Cortex of kidney (tissue), 1 donor: ENCODE data around the gene HDAC4.

Experiments used
- DNase-seq: peaks from one replicate; lab custom pipeline; 2025; lab: John Stamatoyannopoulos, UW

Gene HDAC4

DNA sequence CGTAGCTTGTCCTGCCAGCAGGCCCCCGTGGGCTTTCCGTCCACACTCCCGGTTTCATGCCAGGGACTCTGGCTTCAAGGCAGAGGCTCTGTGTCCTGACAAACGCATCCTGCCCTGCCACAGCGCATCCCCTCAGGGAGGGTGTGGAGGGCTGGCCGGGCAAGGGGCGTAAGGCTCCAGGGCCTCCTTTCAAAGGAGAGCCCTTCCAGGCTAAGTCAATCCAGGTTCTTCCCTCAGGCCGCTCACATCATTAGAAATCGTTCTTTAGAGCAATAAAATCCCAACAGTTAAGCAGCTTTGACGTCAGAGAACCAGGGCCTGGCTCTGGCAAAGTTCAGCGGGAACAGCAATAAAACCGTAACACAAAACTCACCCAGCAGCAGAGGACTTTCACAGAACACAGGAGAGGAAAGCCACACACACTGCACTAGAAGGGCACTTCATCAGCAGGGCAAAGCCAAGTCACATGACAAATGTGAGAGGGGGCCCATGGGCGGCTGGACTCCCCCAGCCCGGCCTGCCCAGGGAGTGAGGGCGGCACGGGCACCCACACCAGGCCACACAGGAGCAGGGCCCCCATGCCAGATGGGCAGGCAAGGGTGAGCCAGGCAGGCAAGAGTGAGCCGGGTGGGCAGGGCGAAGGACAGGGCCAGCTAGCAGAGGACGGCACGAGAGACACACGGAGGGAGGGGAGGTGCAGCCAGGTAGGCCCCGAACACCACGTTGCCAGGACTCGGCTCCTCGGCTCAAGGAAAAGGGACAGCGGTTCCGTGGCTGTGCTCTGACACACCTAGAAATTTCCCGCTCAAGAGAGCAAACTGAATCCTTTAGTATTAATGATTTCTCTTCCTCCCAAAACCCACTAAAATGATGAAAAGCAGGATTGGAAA, 52.0 kb downstream of the HDAC4 start:
- no peak for DNase-seq

DNA sequence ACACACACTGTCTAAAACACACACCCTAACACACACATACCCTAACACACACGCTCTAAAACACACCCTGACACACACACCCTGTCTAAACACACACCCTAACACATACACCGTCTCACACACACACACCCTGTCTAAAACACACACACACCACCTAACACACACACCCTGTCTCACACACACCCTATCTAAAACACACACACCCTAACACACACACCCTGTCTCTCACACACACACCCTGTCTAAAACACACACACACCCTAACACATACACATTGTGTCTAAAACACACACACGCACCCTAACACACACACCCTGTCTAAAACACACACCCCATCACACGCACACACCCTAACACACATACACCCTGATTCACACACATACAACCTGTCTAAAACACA, 54.1 kb downstream of the HDAC4 start:
- DNase-seq: no peak

- no peak for DNase-seq
Observed at GRCh38 chr2:239345251-239345650, 55.6 kb downstream of the HDAC4 start.

DNA sequence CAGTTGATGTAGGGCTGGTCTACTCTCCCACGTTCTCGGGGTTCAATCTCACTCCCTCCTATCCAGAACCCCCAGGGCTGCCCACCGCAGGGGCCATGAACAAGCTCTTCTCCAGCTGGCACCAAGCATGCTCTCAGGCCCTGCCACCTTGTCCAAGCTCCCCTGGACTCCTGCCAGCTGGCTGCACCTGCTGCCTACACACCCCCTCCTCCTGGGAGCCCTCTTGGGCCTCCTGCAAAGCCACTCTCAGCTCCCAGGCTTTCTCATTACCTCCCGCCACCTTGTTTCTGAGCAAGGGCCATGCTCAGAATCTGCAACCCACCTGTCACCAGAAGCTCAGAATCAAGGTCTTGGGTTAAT, 56.0 kb downstream of the HDAC4 start:
- DNase-seq: no peak

- DNase-seq: no peak
Observed at GRCh38 chr2:239343946-239344856, 56.6 kb downstream of the HDAC4 start.

DNA sequence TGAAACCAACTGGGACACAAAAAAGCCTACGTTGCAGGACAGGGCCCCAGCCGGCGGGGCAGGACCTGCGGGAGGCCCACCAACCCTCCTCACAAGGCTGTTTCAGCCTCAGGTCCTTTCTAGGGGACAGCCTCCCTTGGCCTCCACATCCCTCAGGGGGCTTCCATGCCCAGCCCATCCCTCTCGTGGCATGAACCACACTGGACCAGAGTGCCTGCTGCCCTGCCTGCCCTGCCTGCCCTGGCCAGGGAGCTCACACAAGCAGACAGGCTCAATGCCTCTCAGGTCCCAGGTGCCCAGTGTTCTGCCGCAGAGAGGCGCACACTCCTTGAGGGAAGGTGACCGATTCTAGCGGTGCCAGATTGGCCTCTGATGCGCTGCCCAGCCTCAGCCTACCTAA, 57.4 kb downstream of the HDAC4 start:
- no peak for DNase-seq

- no peak for DNase-seq
Observed at GRCh38 chr2:239341840-239342239, 59.0 kb downstream of the HDAC4 start.

DNA sequence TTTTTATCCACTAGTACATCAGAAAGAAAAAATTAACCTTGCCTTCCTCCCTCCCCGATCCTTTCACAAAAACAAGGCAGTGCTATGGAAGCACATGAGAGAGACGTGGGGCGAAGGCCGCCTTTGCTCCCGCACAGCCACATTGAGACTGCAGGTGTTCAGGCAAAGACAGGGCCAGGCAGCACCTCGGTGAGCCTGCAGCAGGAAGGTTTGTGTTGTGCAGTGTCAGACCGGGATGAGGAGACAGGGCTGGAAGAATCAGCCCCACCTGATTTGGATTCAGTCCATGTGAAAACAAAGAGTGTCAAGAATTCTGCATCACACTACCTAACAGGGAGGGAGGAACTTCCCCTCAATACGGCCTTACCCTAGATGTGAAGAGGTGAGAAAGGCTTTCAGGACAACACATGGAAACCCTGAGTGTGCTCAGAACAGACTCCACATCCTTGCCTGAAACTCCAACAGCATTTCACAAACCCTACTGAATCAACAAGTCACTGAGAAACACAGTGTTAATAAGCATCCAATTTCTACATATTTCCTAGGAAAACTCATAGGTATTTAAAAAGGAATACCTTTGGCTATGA, 59.6 kb downstream of the HDAC4 start:
- DNase-seq: no peak

DNA sequence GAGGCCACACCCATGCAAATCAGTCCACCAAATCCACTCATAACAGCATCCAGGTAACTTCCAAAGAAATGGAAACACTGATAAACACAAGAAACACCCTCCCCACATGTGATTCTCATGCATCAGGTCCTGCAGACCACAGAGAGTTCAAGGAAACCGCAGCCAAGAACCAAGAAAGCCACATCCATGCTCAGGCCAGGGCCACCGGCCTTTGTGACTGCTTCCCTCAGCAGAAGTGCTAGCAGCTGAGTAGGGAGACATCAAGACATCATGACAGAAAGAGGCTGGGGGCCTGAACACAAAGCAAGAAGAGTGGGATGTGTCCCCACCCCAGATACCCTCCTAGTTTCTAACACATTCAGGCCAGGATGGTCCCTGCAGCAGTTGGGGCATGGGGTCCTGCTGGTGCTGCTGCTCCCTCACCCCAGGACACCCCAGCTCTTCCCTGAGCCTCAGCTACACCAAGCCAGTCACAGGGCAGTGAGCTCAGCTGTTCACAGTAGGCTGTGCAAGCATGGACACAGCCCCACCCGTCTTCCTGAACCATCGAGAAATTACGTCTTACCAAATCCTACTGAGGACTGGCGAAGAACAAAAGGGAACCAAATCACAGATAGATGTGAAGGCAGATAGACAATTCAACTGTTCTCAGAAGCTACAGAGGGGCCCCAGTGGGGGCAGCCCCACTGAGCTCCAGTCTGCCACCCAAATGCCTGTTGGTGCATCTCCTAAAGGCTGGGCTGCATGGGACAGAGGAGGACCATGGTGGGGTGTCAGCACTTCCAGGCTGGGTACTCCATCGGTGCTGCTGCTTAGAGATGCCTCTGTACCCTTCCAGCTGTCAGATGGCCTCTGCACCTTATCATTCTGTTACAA, 60.9 kb downstream of the HDAC4 start:
- DNase-seq: no peak

DNA sequence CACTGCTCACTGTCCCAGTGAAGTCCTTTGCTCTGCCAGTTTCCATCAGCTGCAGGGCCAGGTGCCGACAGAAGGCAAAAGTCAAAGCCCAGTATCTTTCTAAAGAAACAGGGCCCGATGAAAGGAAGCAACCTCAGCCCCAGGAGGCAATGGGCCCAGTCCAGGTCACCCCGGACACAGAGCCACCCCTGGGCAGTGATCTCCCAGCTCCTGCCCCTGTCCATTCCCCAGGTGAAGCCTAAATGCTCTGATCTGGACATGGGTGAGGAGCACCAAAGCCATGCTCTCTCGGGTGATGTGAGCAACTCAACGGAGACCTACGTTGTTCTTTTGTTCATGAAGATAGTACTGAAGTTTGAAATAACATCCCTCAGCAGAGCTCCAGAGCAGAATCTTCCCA, 61.6 kb downstream of the HDAC4 start:
- no peak for DNase-seq

DNA sequence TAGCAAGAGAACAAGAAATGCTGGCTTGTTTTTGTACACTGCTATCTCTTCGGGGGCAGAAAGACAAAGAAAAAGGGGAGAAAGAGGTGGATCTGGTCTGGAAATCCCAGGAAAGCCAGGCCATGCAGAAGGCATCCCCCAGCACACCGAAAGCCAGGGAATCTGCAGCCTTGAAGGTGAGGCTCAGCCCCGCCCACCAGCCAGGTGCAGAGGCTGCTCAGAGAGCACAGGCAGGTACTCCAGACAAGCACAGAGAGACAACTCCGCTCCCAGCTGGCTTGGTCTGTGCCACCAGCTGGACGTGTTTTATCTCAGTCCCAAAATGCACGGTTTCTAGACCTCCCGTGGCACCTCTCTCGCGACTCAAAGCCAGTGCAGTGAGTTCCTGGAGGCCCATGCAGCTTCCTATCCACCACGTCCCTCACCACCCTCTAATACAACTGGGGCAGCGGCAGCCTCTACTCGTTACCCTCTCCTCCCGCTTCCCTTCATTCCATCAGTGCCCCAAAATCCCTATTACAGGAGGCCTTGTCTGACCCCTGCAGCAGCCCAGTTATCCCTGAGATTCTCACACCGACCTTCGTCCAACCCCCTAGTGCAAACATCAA, 62.8 kb downstream of the HDAC4 start:
- DNase-seq: no peak

- DNase-seq: no peak
Observed at GRCh38 chr2:239337122-239337876, 63.5 kb downstream of the HDAC4 start.

GRCh38 chr2:239331560-239331959, 69.3 kb downstream of the HDAC4 start:
- DNase-seq: no peak

GRCh38 chr2:239330836-239331235, 70.0 kb downstream of the HDAC4 start:
- DNase-seq: no peak

DNA sequence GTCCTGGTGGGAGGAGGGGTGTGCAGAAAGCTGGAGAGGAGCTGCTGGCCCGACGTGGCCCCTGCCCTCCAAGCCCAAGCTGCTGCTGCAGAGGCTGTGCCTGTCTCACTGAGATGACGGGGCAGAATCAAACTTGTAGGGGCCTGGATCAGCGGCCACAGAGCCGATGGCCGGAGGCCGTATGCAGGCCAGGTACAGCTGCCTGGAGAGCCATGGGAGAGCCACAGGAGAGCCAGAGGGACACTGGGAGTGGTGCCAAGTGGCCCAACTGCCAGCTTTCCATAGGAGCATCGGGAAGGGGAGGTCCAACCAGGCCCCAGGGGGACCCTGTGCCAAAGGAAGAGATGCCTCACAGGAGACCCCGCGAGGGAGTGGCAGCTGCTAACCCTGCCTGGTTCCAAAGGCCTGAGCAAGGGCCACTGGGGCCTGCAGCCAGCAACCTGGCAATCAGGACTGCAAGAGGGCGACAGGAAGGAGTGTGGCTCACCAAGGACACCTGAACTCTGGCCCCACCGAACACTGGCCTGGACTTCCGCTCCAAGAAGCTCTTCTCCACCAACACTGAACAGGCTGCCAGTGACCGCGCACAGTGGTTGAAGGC, 70.7 kb downstream of the HDAC4 start:
- no peak for DNase-seq

GRCh38 chr2:239329284-239329971, 71.4 kb downstream of the HDAC4 start:
- DNase-seq: no peak

- no peak for DNase-seq
Observed at GRCh38 chr2:239328351-239329191, 72.2 kb downstream of the HDAC4 start.

- DNase-seq: no peak
Observed at GRCh38 chr2:239327536-239328350, 73.1 kb downstream of the HDAC4 start.
